ENCODE results near the gene CCR6.

The CCR6 gene

GRCh38 chr6:167124753-167125152, 1.9 kb downstream of the CCR6 start:
- H3K4me1 ChIP-seq (ENCODE audit: control insufficient read depth, low read depth, low read length): no peaks in the 10 kb centered on the region
- H3K9ac ChIP-seq (ENCODE audit: low read length): no peak overlapping the region
- H3K27ac ChIP-seq (ENCODE audit: low read length): no peak overlapping the region
- no peaks in the 10 kb centered on the region for H3K27me3 ChIP-seq (ENCODE audit: control insufficient read depth, insufficient read depth, low read length)
- no peaks in the 10 kb centered on the region for H3K9me3 ChIP-seq (ENCODE audit: control insufficient read depth, low read depth, low read length)
- no peaks in the 10 kb centered on the region for H3K36me3 ChIP-seq (ENCODE audit: control insufficient read depth, low read depth, low read length)
- no peak overlapping the region for H3K4me3 ChIP-seq (ENCODE audit: low read length)

- Histone ChIP-seq H3K4me3 (ENCODE audit: low read length) (no peak overlapping the region), H3K36me3 (ENCODE audit: control insufficient read depth, low read depth, low read length) (no peaks in the 10 kb centered on the region), H3K9me3 (ENCODE audit: control insufficient read depth, low read depth, low read length) (no peaks in the 10 kb centered on the region), H3K9ac (ENCODE audit: low read length) (no peak overlapping the region), H3K27me3 (ENCODE audit: control insufficient read depth, insufficient read depth, low read length) (no peaks in the 10 kb centered on the region), H3K4me1 (ENCODE audit: control insufficient read depth, low read depth, low read length) (no peaks in the 10 kb centered on the region), H3K27ac (ENCODE audit: low read length) (no peak overlapping the region)
Measured at GRCh38 chr6:167125410-167125809, 2.5 kb downstream of the CCR6 start.

DNA sequence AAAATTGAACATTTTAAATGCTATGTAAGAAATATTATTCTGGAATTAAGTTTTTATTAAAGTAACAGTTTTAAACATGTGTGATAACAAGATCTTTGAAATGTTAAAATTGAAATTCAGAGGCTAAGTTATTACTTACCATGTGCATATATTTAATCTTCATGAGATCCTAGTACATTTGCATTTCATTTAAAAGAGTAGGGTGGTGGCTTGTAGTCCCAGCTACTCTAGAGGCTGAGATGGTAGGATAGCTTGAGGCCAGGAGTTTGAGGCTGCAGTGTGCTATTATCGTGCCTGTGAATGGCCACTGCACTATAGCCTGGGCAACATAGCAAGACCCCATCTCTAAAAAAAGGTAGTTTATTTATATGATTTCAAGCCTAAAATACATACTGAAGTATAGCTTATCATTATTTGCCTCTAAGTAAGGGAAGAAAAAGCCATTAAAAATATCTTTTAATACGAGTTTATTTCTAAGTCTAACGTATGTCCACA, 3.0 kb downstream of the CCR6 start:
- no peaks in the 10 kb centered on the region for H3K36me3 ChIP-seq (ENCODE audit: control insufficient read depth, low read depth, low read length)
- H3K4me3 ChIP-seq (ENCODE audit: low read length): no peak overlapping the region
- H3K9me3 ChIP-seq (ENCODE audit: control insufficient read depth, low read depth, low read length): no peaks in the 10 kb centered on the region
- no peaks in the 10 kb centered on the region for H3K27me3 ChIP-seq (ENCODE audit: control insufficient read depth, insufficient read depth, low read length)
- H3K4me1 ChIP-seq (ENCODE audit: control insufficient read depth, low read depth, low read length): no peaks in the 10 kb centered on the region
- no peak overlapping the region for H3K27ac ChIP-seq (ENCODE audit: low read length)
- no peak overlapping the region for H3K9ac ChIP-seq (ENCODE audit: low read length)

GRCh38 chr6:167127785-167128531, 5.1 kb downstream of the CCR6 start:
- Histone ChIP-seq H3K27ac (ENCODE audit: low read length) (no peak overlapping the region), H3K36me3 (ENCODE audit: control insufficient read depth, low read depth, low read length) (no peaks in the 10 kb centered on the region), H3K9me3 (ENCODE audit: control insufficient read depth, low read depth, low read length) (no peaks in the 10 kb centered on the region), H3K27me3 (ENCODE audit: control insufficient read depth, insufficient read depth, low read length) (no peaks in the 10 kb centered on the region), H3K4me1 (ENCODE audit: control insufficient read depth, low read depth, low read length) (no peaks in the 10 kb centered on the region), H3K9ac (ENCODE audit: low read length) (no peak overlapping the region), H3K4me3 (ENCODE audit: low read length) (no peak overlapping the region)

GRCh38 chr6:167129159-167129558, 6.3 kb downstream of the CCR6 start:
- Histone ChIP-seq H3K9ac (ENCODE audit: low read length) (no peak overlapping the region), H3K27ac (ENCODE audit: low read length) (no peak overlapping the region), H3K9me3 (ENCODE audit: control insufficient read depth, low read depth, low read length) (no peaks in the 10 kb centered on the region), H3K27me3 (ENCODE audit: control insufficient read depth, insufficient read depth, low read length) (no peaks in the 10 kb centered on the region), H3K4me3 (ENCODE audit: low read length) (no peak overlapping the region), H3K4me1 (ENCODE audit: control insufficient read depth, low read depth, low read length) (no peaks in the 10 kb centered on the region), H3K36me3 (ENCODE audit: control insufficient read depth, low read depth, low read length) (no peaks in the 10 kb centered on the region)

DNA sequence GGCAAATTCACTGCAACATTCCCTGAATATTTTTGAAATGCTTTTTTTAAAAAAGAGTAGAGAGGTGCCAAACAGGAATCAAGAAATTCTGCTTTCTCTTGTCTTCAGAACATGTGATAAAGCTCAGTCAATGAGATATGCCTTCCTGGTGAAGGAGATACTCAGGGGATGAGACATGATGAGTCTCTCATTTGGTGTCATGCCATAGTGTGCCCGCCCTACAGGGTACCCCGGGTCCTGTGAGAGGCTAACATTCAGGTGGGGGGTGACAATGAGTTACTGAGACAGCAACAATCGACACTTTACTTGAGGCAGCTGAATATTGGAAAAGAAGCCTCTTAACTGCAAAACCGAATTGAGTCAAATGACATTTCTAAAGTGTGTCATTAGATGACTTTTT, 6.7 kb downstream of the CCR6 start:
- H3K27me3 ChIP-seq (ENCODE audit: control insufficient read depth, insufficient read depth, low read length): no peaks in the 10 kb centered on the region
- H3K9me3 ChIP-seq (ENCODE audit: control insufficient read depth, low read depth, low read length): no peaks in the 10 kb centered on the region
- no peak overlapping the region for H3K9ac ChIP-seq (ENCODE audit: low read length)
- H3K27ac ChIP-seq (ENCODE audit: low read length): no peak overlapping the region
- no peaks in the 10 kb centered on the region for H3K36me3 ChIP-seq (ENCODE audit: control insufficient read depth, low read depth, low read length)
- H3K4me1 ChIP-seq (ENCODE audit: control insufficient read depth, low read depth, low read length): no peaks in the 10 kb centered on the region
- no peak overlapping the region for H3K4me3 ChIP-seq (ENCODE audit: low read length)

DNA sequence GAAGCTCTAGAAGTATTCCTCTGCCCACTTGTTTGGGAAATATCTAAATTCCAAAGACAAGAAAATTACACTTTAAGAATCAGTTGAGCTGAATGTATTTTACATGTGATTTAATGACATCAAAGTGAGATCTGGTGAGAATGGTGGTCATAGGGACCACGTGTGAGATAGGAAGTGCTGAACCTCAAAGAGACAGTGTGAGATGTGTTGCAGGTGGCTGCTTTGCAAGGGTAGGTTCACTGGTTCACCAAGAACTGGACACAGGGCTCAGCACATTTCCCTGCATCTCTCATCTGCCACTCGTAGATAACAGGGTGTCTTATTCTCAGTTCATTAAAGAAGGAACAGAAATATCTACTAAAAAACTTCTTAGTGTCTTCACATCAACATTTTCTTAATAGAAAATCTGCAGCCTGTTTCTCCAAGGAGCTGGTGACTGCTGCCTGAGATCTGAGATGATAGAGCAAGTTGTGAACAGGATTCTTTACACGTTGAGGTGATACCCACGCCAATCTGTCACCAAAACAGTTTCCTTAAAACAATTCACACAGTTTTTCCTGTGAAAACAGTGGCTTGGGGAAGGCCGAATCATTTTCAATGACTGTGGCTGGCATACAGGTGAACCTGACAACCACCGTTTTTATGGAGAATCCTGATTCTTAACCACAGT, 7.2 kb downstream of the CCR6 start:
- H3K9ac ChIP-seq (ENCODE audit: low read length): no peak overlapping the region
- H3K36me3 ChIP-seq (ENCODE audit: control insufficient read depth, low read depth, low read length): no peaks in the 10 kb centered on the region
- H3K4me3 ChIP-seq (ENCODE audit: low read length): no peak overlapping the region
- no peaks in the 10 kb centered on the region for H3K4me1 ChIP-seq (ENCODE audit: control insufficient read depth, low read depth, low read length)
- no peaks in the 10 kb centered on the region for H3K27me3 ChIP-seq (ENCODE audit: control insufficient read depth, insufficient read depth, low read length)
- H3K9me3 ChIP-seq (ENCODE audit: control insufficient read depth, low read depth, low read length): no peaks in the 10 kb centered on the region
- no peak overlapping the region for H3K27ac ChIP-seq (ENCODE audit: low read length)

- Histone ChIP-seq H3K9me3 (ENCODE audit: control insufficient read depth, low read depth, low read length) (no peaks in the 10 kb centered on the region), H3K9ac (ENCODE audit: low read length) (no peak overlapping the region), H3K27ac (ENCODE audit: low read length) (no peak overlapping the region), H3K4me1 (ENCODE audit: control insufficient read depth, low read depth, low read length) (no peaks in the 10 kb centered on the region), H3K4me3 (ENCODE audit: low read length) (no peak overlapping the region), H3K36me3 (ENCODE audit: control insufficient read depth, low read depth, low read length) (no peaks in the 10 kb centered on the region), H3K27me3 (ENCODE audit: control insufficient read depth, insufficient read depth, low read length) (no peaks in the 10 kb centered on the region)
Measured at GRCh38 chr6:167130712-167131684, 8.1 kb downstream of the CCR6 start.

DNA sequence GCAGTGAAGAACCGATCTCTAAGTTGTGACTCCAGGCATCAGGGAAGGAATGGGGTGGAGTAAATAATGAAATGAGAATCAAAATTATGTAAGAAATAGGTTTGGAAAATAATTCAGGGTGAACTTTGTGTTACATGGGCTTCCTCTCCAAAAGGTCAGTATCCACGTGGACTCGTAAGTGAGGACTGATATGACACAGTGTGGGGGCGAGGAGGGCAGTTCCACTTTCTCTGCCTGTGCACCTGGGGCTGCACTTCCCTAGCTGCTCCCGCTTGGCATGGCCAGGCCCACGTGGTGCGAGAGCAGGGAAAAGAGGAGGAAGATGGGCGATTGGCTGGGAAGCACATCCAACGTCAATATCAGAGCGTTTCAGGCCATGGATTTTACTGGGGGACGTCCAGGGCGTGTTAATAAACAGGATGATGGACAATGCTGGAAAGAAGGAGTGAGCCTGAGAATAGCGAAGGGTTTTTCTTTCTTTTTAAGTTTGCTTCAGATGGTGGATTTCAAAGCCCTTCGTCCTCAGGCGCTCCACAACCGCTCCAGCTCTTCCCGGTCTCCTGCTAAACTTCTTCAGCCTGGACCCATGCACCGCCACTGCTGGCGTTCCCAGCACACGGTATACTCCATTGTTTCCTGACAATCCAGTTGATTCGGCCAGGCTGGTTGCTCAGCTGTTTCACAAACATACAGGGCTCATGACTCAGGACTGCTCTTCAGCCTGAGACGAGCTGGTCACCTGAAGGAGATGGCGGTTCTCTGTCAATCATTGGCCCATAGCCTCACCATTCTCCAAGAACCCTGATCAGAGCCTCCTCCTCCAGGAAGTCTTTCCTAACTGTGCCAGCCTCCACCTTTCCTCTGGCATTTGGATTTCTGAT, 11.8 kb downstream of the CCR6 start:
- H3K4me3 ChIP-seq (ENCODE audit: low read length): no peak overlapping the region
- no peaks in the 10 kb centered on the region for H3K27me3 ChIP-seq (ENCODE audit: control insufficient read depth, insufficient read depth, low read length)
- no peaks in the 10 kb centered on the region for H3K9me3 ChIP-seq (ENCODE audit: control insufficient read depth, low read depth, low read length)
- no peaks in the 10 kb centered on the region for H3K4me1 ChIP-seq (ENCODE audit: control insufficient read depth, low read depth, low read length)
- no peak overlapping the region for H3K9ac ChIP-seq (ENCODE audit: low read length)
- no peak overlapping the region for H3K27ac ChIP-seq (ENCODE audit: low read length)
- no peaks in the 10 kb centered on the region for H3K36me3 ChIP-seq (ENCODE audit: control insufficient read depth, low read depth, low read length)

DNA sequence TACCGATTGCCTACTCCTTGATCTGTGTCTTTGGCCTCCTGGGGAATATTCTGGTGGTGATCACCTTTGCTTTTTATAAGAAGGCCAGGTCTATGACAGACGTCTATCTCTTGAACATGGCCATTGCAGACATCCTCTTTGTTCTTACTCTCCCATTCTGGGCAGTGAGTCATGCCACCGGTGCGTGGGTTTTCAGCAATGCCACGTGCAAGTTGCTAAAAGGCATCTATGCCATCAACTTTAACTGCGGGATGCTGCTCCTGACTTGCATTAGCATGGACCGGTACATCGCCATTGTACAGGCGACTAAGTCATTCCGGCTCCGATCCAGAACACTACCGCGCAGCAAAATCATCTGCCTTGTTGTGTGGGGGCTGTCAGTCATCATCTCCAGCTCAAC, 13.5 kb downstream of the CCR6 start:
- Histone ChIP-seq H3K9me3 (ENCODE audit: control insufficient read depth, low read depth, low read length) (no peaks in the 10 kb centered on the region), H3K9ac (ENCODE audit: low read length) (no peak overlapping the region), H3K36me3 (ENCODE audit: control insufficient read depth, low read depth, low read length) (no peaks in the 10 kb centered on the region), H3K4me1 (ENCODE audit: control insufficient read depth, low read depth, low read length) (peaks cover 7% of the 10 kb centered on the region), H3K4me3 (ENCODE audit: low read length) (no peak overlapping the region), H3K27ac (ENCODE audit: low read length) (no peak overlapping the region), H3K27me3 (ENCODE audit: control insufficient read depth, insufficient read depth, low read length) (no peaks in the 10 kb centered on the region)

All from iPS-18a (cell line).